Lung (tissue), 12 donors: ENCODE measurements around the gene NDUFAF5. TPM values are rescaled to one million over a fixed set of nuclear protein-coding genes. Genes with fewer than 3 reads are reported as not detected.

Experiments
- ATAC-seq: fragments of 200-7000 bp; cut with Tn5 transposase; one replicate; pipeline ENCODE4 v1.9.1; 2020; ENCODE audit warnings: moderate number of reproducible peaks; ENCODE audit not compliant: insufficient read depth, low FRiP score
- DNase-seq, 3 donors: peaks; one replicate each; pipeline ENCODE4 v3.0.0-alpha.2; 2013 to 2017
- H3K27ac ChIP-seq, 2 donors: one replicate each; pipeline ENCODE4 v1.5.1; 2013; ENCODE audit warnings: mild to moderate bottlenecking in 2 of 2, moderate library complexity in 2 of 2, control low read depth in 1 of 2, inconsistent platforms in 1 of 2, low read depth in 1 of 2, low read length in 1 of 2
- H3K27me3 ChIP-seq, 3 donors: one replicate each; pipeline ENCODE4 v1.5.1; 2013; ENCODE audit warnings: low read length in 2 of 3; ENCODE audit not compliant: control insufficient read depth in 3 of 3, insufficient read depth in 3 of 3
- H3K36me3 ChIP-seq, 4 donors: one replicate each; pipeline ENCODE4 v1.5.1; 2013; ENCODE audit warnings: low read length in 4 of 4, mild to moderate bottlenecking in 1 of 4, moderate library complexity in 1 of 4; ENCODE audit not compliant: control insufficient read depth in 4 of 4, insufficient read depth in 4 of 4
- H3K4me1 ChIP-seq, 5 donors: one replicate each; pipeline ENCODE4 v1.5.1; 2013; ENCODE audit warnings: low read length in 5 of 5, mild to moderate bottlenecking in 2 of 5, moderate library complexity in 1 of 5; ENCODE audit not compliant: control insufficient read depth in 5 of 5, insufficient read depth in 5 of 5
- H3K4me3 ChIP-seq: one replicate; pipeline ENCODE4 v1.5.1; 2013; ENCODE audit warnings: mild to moderate bottlenecking, control low read depth, moderate library complexity
- H3K9ac ChIP-seq, 2 donors: one replicate each; pipeline ENCODE4 v1.5.1; 2013; ENCODE audit warnings: low read length in 2 of 2, control low read depth in 1 of 2; ENCODE audit not compliant: insufficient read depth in 1 of 2
- H3K9me3 ChIP-seq, 4 donors: one replicate each; pipeline ENCODE4 v1.5.1; 2013; ENCODE audit warnings: low read length in 3 of 4, mild to moderate bottlenecking in 1 of 4, moderate library complexity in 1 of 4; ENCODE audit not compliant: control insufficient read depth in 4 of 4, insufficient read depth in 3 of 4
- CTCF ChIP-seq: IDR thresholded peaks from 2 replicates; pipeline ENCODE4 v1.5.1; 2012; ENCODE audit warnings: mild to moderate bottlenecking; ENCODE audit errors: control extremely low read depth, extremely low read depth
- WGBS, 2 donors: extraction: QIAGEN DNeasy Blood & Tissue Kit; methylation state at CpG; one replicate each; pipeline ENCODE4 v1.1.7; 2013; 5-methylcytosine and 5-hydroxymethylcytosine counted together
- polyA plus RNA-seq, 2 donors: library from polyadenylated mRNA; stranded (reverse); fragments of 200-250 nt; gene quantifications; one replicate each; pipeline ENCODE4 v1.2.1, GENCODE V29; 2013
- total RNA-seq, 2 donors: library from RNA; depleted of rRNA in 1 of 2; stranded (reverse); fragments of >200 nt in 1 of 2; gene quantifications; one replicate each; pipeline ENCODE4 v1.2.1, GENCODE V29; 2014 to 2021
- donor health status: control.
- donor health status: control.
- donor health status: Bipolar disorder and iron deficiency.
- donor health status: healthy.
- donor health status: DM: yes; HTN: yes; CAD: no.

NDUFAF5 gene
- total and polyA plus RNA-seq, 4 donors = 11.3 to 29.8 (median 20.2) TPM

- DNase-seq = no peak
- TF ChIP-seq CTCF = no peak
- no peak overlapping the region for H3K4me3 ChIP-seq
- H3K9ac ChIP-seq = no peak overlapping the region
- WGBS, 2 donors = 97 to 99% methylated on average over 6 of the region's 6 CpGs
- H3K9me3 ChIP-seq = no peaks in the 10 kb centered on the region
- peaks cover 11 to 38% (median 25%) of the 10 kb centered on the region in 4 donors for H3K36me3 ChIP-seq
- H3K4me1 ChIP-seq = peaks cover 0 to 13% (median 0%) of the 10 kb centered on the region in 5 donors
- no peaks in the 10 kb centered on the region for H3K27me3 ChIP-seq
- no peak for ATAC-seq
- H3K27ac ChIP-seq = no peak overlapping the region
Observed at GRCh38 chr20:13794667-13795066, 9.8 kb downstream of the NDUFAF5 start.

- no peak overlapping the region for H3K4me3 ChIP-seq
- H3K36me3 ChIP-seq = peaks cover 11 to 38% (median 27%) of the 10 kb centered on the region in 4 donors
- no peaks in the 10 kb centered on the region for H3K27me3 ChIP-seq
- no peak overlapping the region for H3K9ac ChIP-seq
- no peak overlapping the region for H3K27ac ChIP-seq
- no peak for TF ChIP-seq CTCF
- WGBS, 2 donors = 79 to 88% methylated on average over 5 of the region's 5 CpGs
- ATAC-seq (no peak), DNase-seq (no peak)
- peaks cover 0 to 17% (median 5%) of the 10 kb centered on the region in 5 donors for H3K4me1 ChIP-seq
- no peaks in the 10 kb centered on the region for H3K9me3 ChIP-seq
Observed at GRCh38 chr20:13799040-13799439, 14.2 kb downstream of the NDUFAF5 start.

- Histone ChIP-seq H3K4me1 (peaks cover 0 to 17% (median 5%) of the 10 kb centered on the region in 5 donors), H3K27me3 (no peaks in the 10 kb centered on the region), H3K9me3 (no peaks in the 10 kb centered on the region), H3K36me3 (peaks cover 12 to 39% (median 28%) of the 10 kb centered on the region in 4 donors), H3K27ac (peak overlapping the region in 1 of 2 donors; percentile 12), H3K9ac (no peak overlapping the region), H3K4me3 (no peak overlapping the region)
- WGBS, 2 donors = 83 to 97% methylated on average over 2 of the region's 2 CpGs
- DNase-seq (no peak), ATAC-seq (no peak)
- no peak for TF ChIP-seq CTCF
Observed at GRCh38 chr20:13799974-13800373, 15.1 kb downstream of the NDUFAF5 start.

- H3K4me3 ChIP-seq = no peak overlapping the region
- H3K4me1 ChIP-seq = peaks cover 0 to 17% (median 5%) of the 10 kb centered on the region in 5 donors
- 37 to 60% methylated on average over 7 of the region's 7 CpGs for WGBS, 2 donors
- H3K27ac ChIP-seq = no peak overlapping the region
- no peak for TF ChIP-seq CTCF
- no peaks in the 10 kb centered on the region for H3K9me3 ChIP-seq
- H3K27me3 ChIP-seq = no peaks in the 10 kb centered on the region
- ATAC-seq = peak; percentile 77
- H3K36me3 ChIP-seq = peaks cover 11 to 34% (median 25%) of the 10 kb centered on the region in 4 donors
- H3K9ac ChIP-seq = no peak overlapping the region
- DNase-seq = peak; percentile 91 to 95 (median 94)
Observed at GRCh38 chr20:13800728-13801134, 15.9 kb downstream of the NDUFAF5 start.
